WTC11 (cell line): ENCODE measurements around the gene CD163L1. TPM values are rescaled to one million over a fixed set of nuclear protein-coding genes. Genes with fewer than 3 reads are reported as not detected.

Experiments
- ATAC-seq: fragments of 200-7000 bp; cut with Tn5 transposase; 2 replicates; pipeline ENCODE4 v1.10.0; 2021; ENCODE audit warnings: mild to moderate bottlenecking, moderate library complexity
- CTCF ChIA-PET: fragments of 300-600 bp; sonication (Branson Sonifier 250); formaldehyde crosslinking; loops from one replicate; lab custom pipeline; 2021; ENCODE audit warnings: antibody characterized with exemption; lab: Charles Lee
- POLR2A ChIA-PET: fragments of 350-600 bp; sonication (Branson Sonifier 250); formaldehyde crosslinking; loops from one replicate; lab custom pipeline; 2021; ENCODE audit warnings: antibody characterized with exemption; lab: Charles Lee
- DNase-seq: peaks from one replicate; pipeline ENCODE4 v3.0.0; 2021; ENCODE audit warnings: low spot score
- H3K27ac Mint-ChIP-seq: 2 replicates; pipeline ENCODE4 v1.8.0; 2021; ENCODE audit warnings: mixed read lengths
- H3K27me3 Mint-ChIP-seq: 2 replicates; pipeline ENCODE4 v1.8.0; 2021; ENCODE audit warnings: low read depth, mild to moderate bottlenecking, moderate library complexity, mixed read lengths
- H3K36me3 Mint-ChIP-seq: 2 replicates; pipeline ENCODE4 v1.8.0; 2021; ENCODE audit warnings: mixed read lengths
- H3K4me1 Mint-ChIP-seq: 2 replicates; pipeline ENCODE4 v1.8.0; 2022; ENCODE audit warnings: mixed read lengths
- H3K4me3 Mint-ChIP-seq: 2 replicates; pipeline ENCODE4 v1.8.0; 2021; ENCODE audit warnings: mild to moderate bottlenecking, moderate library complexity, mixed read lengths
- H3K9me3 Mint-ChIP-seq: 2 replicates; pipeline ENCODE4 v1.8.0; 2021; ENCODE audit warnings: mixed read lengths
- FOXK1 ChIP-seq: sonication (generic); formaldehyde crosslinking; IDR thresholded peaks from 2 replicates; pipeline ENCODE4 v1.8.0; 2022; ENCODE audit warnings: mild to moderate bottlenecking, moderate library complexity, missing genetic modification reagents
- MXD4 ChIP-seq: fragments of 250-450 bp; sonication (Bioruptor Pico); IDR thresholded peaks from 2 replicates; pipeline ENCODE4 v1.8.0; 2021; ENCODE audit warnings: mild to moderate bottlenecking, moderate library complexity, borderline replicate concordance
- NFATC4 ChIP-seq: fragments of 250-450 bp; sonication (Bioruptor Pico); IDR thresholded peaks from 2 replicates; pipeline ENCODE4 v1.9.0; 2021; ENCODE audit warnings: mild to moderate bottlenecking
- OVOL2 ChIP-seq: fragments of 250-450 bp; sonication (Bioruptor Pico); IDR thresholded peaks from 2 replicates; pipeline ENCODE4 v1.9.0; 2021; ENCODE audit warnings: mild to moderate bottlenecking, borderline replicate concordance
- PRRX2 ChIP-seq: fragments of 250-450 bp; sonication (Bioruptor Pico); IDR thresholded peaks from 2 replicates; pipeline ENCODE4 v1.8.0; 2021; ENCODE audit warnings: mild to moderate bottlenecking
- RORB ChIP-seq: fragments of 250-450 bp; sonication (Bioruptor Pico); IDR thresholded peaks from 2 replicates; pipeline ENCODE4 v1.9.0; 2021; ENCODE audit warnings: mild to moderate bottlenecking
- SMAD4 ChIP-seq: sonication (generic); formaldehyde crosslinking; IDR thresholded peaks from 2 replicates; pipeline ENCODE4 v1.8.0; 2022; ENCODE audit warnings: mild to moderate bottlenecking, missing genetic modification reagents
- ZBTB21 ChIP-seq: sonication (generic); formaldehyde crosslinking; IDR thresholded peaks from 2 replicates; pipeline ENCODE4 v1.8.1; 2023; ENCODE audit warnings: mild to moderate bottlenecking, missing genetic modification reagents, borderline replicate concordance
- ZNF263 ChIP-seq: sonication (generic); formaldehyde crosslinking; IDR thresholded peaks from 2 replicates; pipeline ENCODE4 v1.8.1; 2022; ENCODE audit warnings: low read depth, mild to moderate bottlenecking, moderate library complexity, missing genetic modification reagents
- total RNA-seq: library from RNA; stranded (reverse); gene quantifications from 3 replicates; pipeline ENCODE4 v1.2.3, GENCODE V29; 2021
- TF ChIP-seq, protein P1 (sequence below): sonication (generic); formaldehyde crosslinking; IDR thresholded peaks from 2 replicates; pipeline ENCODE4 v1.8.0; 2023; ENCODE audit warnings: mild to moderate bottlenecking, missing genetic modification reagents
- TF ChIP-seq, protein P2 (sequence below): sonication (generic); formaldehyde crosslinking; IDR thresholded peaks from 2 replicates; pipeline ENCODE4 v1.8.1; 2023; ENCODE audit warnings: mild to moderate bottlenecking, moderate library complexity, missing genetic modification reagents
- TF ChIP-seq, protein P3 (sequence below): sonication (generic); formaldehyde crosslinking; IDR thresholded peaks from 2 replicates; pipeline ENCODE4 v1.8.1; 2022; ENCODE audit warnings: mild to moderate bottlenecking, missing genetic modification reagents, moderate library complexity, borderline replicate concordance
- TF ChIP-seq, protein P4 (sequence below): sonication (generic); formaldehyde crosslinking; IDR thresholded peaks from 2 replicates; pipeline ENCODE4 v1.8.0; 2022; ENCODE audit warnings: missing genetic modification reagents
- TF ChIP-seq, protein P5 (sequence below): sonication (generic); formaldehyde crosslinking; conservative IDR thresholded peaks from 2 replicates; pipeline ENCODE4 v1.8.1; 2023; ENCODE audit warnings: mild to moderate bottlenecking, low read depth, missing genetic modification reagents, moderate library complexity
- TF ChIP-seq, protein P6 (sequence below): fragments of 200-600 bp; IDR thresholded peaks from 2 replicates; pipeline ENCODE4 v1.8.0; 2022; ENCODE audit warnings: antibody characterized with exemption
- TF ChIP-seq, protein P7 (sequence below): fragments of 250-450 bp; sonication (Bioruptor Pico); IDR thresholded peaks from 2 replicates; pipeline ENCODE4 v1.9.0; 2021; ENCODE audit warnings: mild to moderate bottlenecking, borderline replicate concordance

The CD163L1 gene
- total RNA-seq, 1 experiment from 2014 or later, result 0.26 TPM

DNA sequence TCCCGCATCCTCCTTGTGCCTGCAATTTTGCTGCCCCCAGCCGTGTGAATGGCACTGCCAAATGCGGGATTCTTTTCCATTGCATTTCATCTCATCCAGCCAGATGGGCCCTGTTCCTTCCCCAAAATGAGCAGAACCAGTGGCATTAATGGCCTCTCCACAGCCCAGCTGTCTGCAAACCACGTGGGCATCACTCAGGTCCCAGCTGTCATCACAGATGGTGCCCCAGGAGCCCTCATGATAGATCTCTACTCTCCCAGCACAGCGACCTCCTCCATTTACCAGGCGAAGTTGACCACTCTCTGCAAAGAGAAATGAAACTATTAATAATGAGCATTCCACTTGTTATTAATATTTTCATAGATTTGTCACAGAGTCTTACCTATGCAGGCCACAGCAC lies 42.6 kb upstream of the CD163L1 start (continued):
- TF ChIP-seq, protein P1, sequence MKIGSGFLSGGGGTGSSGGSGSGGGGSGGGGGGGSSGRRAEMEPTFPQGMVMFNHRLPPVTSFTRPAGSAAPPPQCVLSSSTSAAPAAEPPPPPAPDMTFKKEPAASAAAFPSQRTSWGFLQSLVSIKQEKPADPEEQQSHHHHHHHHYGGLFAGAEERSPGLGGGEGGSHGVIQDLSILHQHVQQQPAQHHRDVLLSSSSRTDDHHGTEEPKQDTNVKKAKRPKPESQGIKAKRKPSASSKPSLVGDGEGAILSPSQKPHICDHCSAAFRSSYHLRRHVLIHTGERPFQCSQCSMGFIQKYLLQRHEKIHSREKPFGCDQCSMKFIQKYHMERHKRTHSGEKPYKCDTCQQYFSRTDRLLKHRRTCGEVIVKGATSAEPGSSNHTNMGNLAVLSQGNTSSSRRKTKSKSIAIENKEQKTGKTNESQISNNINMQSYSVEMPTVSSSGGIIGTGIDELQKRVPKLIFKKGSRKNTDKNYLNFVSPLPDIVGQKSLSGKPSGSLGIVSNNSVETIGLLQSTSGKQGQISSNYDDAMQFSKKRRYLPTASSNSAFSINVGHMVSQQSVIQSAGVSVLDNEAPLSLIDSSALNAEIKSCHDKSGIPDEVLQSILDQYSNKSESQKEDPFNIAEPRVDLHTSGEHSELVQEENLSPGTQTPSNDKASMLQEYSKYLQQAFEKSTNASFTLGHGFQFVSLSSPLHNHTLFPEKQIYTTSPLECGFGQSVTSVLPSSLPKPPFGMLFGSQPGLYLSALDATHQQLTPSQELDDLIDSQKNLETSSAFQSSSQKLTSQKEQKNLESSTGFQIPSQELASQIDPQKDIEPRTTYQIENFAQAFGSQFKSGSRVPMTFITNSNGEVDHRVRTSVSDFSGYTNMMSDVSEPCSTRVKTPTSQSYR (CRISPR knock-in tag), result no peak
- TF ChIP-seq, protein P2, sequence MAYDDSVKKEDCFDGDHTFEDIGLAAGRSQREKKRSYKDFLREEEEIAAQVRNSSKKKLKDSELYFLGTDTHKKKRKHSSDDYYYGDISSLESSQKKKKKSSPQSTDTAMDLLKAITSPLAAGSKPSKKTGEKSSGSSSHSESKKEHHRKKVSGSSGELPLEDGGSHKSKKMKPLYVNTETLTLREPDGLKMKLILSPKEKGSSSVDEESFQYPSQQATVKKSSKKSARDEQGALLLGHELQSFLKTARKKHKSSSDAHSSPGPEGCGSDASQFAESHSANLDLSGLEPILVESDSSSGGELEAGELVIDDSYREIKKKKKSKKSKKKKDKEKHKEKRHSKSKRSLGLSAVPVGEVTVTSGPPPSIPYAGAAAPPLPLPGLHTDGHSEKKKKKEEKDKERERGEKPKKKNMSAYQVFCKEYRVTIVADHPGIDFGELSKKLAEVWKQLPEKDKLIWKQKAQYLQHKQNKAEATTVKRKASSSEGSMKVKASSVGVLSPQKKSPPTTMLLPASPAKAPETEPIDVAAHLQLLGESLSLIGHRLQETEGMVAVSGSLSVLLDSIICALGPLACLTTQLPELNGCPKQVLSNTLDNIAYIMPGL (CRISPR knock-in tag), result no peak
- no peak for TF ChIP-seq PRRX2 (CRISPR knock-in tag)
- TF ChIP-seq, protein P3, sequence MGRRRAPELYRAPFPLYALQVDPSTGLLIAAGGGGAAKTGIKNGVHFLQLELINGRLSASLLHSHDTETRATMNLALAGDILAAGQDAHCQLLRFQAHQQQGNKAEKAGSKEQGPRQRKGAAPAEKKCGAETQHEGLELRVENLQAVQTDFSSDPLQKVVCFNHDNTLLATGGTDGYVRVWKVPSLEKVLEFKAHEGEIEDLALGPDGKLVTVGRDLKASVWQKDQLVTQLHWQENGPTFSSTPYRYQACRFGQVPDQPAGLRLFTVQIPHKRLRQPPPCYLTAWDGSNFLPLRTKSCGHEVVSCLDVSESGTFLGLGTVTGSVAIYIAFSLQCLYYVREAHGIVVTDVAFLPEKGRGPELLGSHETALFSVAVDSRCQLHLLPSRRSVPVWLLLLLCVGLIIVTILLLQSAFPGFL (CRISPR knock-in tag), result no peak
- no peak for TF ChIP-seq ZNF263
- TF ChIP-seq RORB, result no peak
- TF ChIP-seq MXD4 (CRISPR knock-in tag), result no peak

DNA sequence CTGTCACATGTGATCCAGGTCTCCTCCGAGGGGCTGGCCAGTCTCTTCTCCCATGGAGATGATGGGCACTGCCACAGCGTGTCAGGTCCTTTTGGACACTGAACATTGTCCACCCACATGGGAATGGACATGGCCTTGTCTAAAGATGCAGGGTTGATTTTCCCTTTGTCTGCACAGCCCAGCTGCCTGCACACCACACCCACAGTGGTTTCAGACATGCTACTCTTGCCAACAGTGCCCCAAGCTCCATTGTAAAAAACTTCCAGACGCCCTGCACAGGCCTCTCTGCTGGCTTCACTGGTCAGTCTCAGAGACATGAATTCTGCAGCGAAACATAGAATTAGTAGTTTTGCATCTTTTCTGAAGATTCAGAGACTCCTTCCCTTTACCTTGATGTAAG lies 41.1 kb upstream of the CD163L1 start:
- H3K27ac Mint-ChIP-seq, result no peak overlapping the region
- TF ChIP-seq, protein P4, sequence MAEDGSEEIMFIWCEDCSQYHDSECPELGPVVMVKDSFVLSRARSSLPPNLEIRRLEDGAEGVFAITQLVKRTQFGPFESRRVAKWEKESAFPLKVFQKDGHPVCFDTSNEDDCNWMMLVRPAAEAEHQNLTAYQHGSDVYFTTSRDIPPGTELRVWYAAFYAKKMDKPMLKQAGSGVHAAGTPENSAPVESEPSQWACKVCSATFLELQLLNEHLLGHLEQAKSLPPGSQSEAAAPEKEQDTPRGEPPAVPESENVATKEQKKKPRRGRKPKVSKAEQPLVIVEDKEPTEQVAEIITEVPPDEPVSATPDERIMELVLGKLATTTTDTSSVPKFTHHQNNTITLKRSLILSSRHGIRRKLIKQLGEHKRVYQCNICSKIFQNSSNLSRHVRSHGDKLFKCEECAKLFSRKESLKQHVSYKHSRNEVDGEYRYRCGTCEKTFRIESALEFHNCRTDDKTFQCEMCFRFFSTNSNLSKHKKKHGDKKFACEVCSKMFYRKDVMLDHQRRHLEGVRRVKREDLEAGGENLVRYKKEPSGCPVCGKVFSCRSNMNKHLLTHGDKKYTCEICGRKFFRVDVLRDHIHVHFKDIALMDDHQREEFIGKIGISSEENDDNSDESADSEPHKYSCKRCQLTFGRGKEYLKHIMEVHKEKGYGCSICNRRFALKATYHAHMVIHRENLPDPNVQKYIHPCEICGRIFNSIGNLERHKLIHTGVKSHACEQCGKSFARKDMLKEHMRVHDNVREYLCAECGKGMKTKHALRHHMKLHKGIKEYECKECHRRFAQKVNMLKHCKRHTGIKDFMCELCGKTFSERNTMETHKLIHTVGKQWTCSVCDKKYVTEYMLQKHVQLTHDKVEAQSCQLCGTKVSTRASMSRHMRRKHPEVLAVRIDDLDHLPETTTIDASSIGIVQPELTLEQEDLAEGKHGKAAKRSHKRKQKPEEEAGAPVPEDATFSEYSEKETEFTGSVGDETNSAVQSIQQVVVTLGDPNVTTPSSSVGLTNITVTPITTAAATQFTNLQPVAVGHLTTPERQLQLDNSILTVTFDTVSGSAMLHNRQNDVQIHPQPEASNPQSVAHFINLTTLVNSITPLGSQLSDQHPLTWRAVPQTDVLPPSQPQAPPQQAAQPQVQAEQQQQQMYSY (CRISPR knock-in tag), result no peak
- TF ChIP-seq NFATC4 (CRISPR knock-in tag), result no peak
- TF ChIP-seq, protein P5, sequence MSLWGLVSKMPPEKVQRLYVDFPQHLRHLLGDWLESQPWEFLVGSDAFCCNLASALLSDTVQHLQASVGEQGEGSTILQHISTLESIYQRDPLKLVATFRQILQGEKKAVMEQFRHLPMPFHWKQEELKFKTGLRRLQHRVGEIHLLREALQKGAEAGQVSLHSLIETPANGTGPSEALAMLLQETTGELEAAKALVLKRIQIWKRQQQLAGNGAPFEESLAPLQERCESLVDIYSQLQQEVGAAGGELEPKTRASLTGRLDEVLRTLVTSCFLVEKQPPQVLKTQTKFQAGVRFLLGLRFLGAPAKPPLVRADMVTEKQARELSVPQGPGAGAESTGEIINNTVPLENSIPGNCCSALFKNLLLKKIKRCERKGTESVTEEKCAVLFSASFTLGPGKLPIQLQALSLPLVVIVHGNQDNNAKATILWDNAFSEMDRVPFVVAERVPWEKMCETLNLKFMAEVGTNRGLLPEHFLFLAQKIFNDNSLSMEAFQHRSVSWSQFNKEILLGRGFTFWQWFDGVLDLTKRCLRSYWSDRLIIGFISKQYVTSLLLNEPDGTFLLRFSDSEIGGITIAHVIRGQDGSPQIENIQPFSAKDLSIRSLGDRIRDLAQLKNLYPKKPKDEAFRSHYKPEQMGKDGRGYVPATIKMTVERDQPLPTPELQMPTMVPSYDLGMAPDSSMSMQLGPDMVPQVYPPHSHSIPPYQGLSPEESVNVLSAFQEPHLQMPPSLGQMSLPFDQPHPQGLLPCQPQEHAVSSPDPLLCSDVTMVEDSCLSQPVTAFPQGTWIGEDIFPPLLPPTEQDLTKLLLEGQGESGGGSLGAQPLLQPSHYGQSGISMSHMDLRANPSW (CRISPR knock-in tag), result no peak
- TF ChIP-seq, protein P6, sequence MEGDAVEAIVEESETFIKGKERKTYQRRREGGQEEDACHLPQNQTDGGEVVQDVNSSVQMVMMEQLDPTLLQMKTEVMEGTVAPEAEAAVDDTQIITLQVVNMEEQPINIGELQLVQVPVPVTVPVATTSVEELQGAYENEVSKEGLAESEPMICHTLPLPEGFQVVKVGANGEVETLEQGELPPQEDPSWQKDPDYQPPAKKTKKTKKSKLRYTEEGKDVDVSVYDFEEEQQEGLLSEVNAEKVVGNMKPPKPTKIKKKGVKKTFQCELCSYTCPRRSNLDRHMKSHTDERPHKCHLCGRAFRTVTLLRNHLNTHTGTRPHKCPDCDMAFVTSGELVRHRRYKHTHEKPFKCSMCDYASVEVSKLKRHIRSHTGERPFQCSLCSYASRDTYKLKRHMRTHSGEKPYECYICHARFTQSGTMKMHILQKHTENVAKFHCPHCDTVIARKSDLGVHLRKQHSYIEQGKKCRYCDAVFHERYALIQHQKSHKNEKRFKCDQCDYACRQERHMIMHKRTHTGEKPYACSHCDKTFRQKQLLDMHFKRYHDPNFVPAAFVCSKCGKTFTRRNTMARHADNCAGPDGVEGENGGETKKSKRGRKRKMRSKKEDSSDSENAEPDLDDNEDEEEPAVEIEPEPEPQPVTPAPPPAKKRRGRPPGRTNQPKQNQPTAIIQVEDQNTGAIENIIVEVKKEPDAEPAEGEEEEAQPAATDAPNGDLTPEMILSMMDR, result no peak
- no peak for TF ChIP-seq OVOL2 (CRISPR knock-in tag)
- TF ChIP-seq ZBTB21 (CRISPR knock-in tag), result no peak
- TF ChIP-seq FOXK1 (CRISPR knock-in tag), result no peak
- TF ChIP-seq, protein P7, sequence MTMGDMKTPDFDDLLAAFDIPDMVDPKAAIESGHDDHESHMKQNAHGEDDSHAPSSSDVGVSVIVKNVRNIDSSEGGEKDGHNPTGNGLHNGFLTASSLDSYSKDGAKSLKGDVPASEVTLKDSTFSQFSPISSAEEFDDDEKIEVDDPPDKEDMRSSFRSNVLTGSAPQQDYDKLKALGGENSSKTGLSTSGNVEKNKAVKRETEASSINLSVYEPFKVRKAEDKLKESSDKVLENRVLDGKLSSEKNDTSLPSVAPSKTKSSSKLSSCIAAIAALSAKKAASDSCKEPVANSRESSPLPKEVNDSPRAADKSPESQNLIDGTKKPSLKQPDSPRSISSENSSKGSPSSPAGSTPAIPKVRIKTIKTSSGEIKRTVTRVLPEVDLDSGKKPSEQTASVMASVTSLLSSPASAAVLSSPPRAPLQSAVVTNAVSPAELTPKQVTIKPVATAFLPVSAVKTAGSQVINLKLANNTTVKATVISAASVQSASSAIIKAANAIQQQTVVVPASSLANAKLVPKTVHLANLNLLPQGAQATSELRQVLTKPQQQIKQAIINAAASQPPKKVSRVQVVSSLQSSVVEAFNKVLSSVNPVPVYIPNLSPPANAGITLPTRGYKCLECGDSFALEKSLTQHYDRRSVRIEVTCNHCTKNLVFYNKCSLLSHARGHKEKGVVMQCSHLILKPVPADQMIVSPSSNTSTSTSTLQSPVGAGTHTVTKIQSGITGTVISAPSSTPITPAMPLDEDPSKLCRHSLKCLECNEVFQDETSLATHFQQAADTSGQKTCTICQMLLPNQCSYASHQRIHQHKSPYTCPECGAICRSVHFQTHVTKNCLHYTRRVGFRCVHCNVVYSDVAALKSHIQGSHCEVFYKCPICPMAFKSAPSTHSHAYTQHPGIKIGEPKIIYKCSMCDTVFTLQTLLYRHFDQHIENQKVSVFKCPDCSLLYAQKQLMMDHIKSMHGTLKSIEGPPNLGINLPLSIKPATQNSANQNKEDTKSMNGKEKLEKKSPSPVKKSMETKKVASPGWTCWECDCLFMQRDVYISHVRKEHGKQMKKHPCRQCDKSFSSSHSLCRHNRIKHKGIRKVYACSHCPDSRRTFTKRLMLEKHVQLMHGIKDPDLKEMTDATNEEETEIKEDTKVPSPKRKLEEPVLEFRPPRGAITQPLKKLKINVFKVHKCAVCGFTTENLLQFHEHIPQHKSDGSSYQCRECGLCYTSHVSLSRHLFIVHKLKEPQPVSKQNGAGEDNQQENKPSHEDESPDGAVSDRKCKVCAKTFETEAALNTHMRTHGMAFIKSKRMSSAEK (CRISPR knock-in tag), result no peak
- no peak for TF ChIP-seq SMAD4 (CRISPR knock-in tag)
- H3K4me3 Mint-ChIP-seq, result no peak overlapping the region
- no peaks in the 10 kb centered on the region for H3K4me1 Mint-ChIP-seq
- ChIA-PET POLR2A (no interaction called here), CTCF (no interaction called here)
- H3K9me3 Mint-ChIP-seq, result peaks cover 5% of the 10 kb centered on the region
- ATAC-seq (no peak), DNase-seq (no peak)
- peaks cover 3% of the 10 kb centered on the region; the same call in 1 of the 2 replicates for H3K27me3 Mint-ChIP-seq
- no peaks in the 10 kb centered on the region for H3K36me3 Mint-ChIP-seq
